ENCODE results near the gene THOC7. TPM values are rescaled to one million over a fixed set of nuclear protein-coding genes. Genes with fewer than 3 reads are reported as not detected.

The THOC7 gene
- total and polyA plus RNA-seq, 5 donors from 2014 or later = 37.3 to 96.7 (median 75.6) TPM

DNA sequence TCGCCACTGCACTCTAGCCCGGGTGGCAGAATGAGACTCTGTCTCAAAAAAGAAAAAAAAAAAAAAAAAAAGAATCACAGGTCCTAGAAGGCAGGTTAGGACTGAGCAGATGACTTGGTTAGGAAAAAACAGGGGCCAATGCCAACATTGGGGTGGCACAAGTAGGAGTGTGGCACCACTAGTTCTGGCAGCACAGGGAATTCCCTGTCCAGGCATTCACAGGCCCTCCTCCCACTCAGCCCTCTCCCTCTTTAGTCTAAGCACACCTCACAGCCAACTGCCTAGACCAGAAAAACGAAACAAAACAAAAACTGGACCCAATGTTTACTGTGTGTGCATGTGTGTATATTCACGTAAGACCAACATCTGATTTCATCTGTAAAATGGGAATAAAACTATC, 10.5 kb downstream of the THOC7 start:
- no peak for DNase-seq

GRCh38 chr3:63851287-63851686, 12.3 kb downstream of the THOC7 start:
- no peaks in the 10 kb centered on the region for H3K27me3 ChIP-seq (ENCODE audit: control insufficient read depth, insufficient read depth, low read length)
- no peak overlapping the region for H3K4me3 ChIP-seq (ENCODE audit: low read depth, low read length)
- H3K27ac ChIP-seq (ENCODE audit: insufficient read depth, low read length, poor library complexity, severe bottlenecking) = no peak overlapping the region
- no peaks in the 10 kb centered on the region for H3K4me1 ChIP-seq (ENCODE audit: control insufficient read depth, insufficient read depth, low read length, poor library complexity, severe bottlenecking)
- Mint-ChIP-seq H3K27ac (no peak overlapping the region), H3K4me1 (peaks cover 15 to 40% (median 25%) of the 10 kb centered on the region in 4 donors), H3K9me3 (no peaks in the 10 kb centered on the region), H3K36me3 (peaks cover 16% of the 10 kb centered on the region), H3K27me3 (no peaks in the 10 kb centered on the region), H3K4me3 (no peak overlapping the region)
- no peak for DNase-seq
- H3K9me3 ChIP-seq (ENCODE audit: control insufficient read depth in 2 of 2, low read length in 2 of 2) = no peaks in the 10 kb centered on the region
- H3K36me3 ChIP-seq (ENCODE audit: control insufficient read depth, insufficient read depth, low read length) = no peaks in the 10 kb centered on the region
- no peak for ATAC-seq (ENCODE audit: low read depth in 2 of 2)

More for the DNA sequence above, 10.5 kb downstream of the THOC7 start:
- H3K4me1 Mint-ChIP-seq = peaks cover 22 to 51% (median 31%) of the 10 kb centered on the region in 4 donors
- no peaks in the 10 kb centered on the region for H3K9me3 Mint-ChIP-seq
- H3K27me3 Mint-ChIP-seq = no peaks in the 10 kb centered on the region
- no peak overlapping the region for H3K4me3 Mint-ChIP-seq
- Histone ChIP-seq H3K9me3 (ENCODE audit: control insufficient read depth in 2 of 2, low read length in 2 of 2) (no peaks in the 10 kb centered on the region), H3K4me3 (ENCODE audit: low read depth, low read length) (no peak overlapping the region), H3K4me1 (ENCODE audit: control insufficient read depth, insufficient read depth, low read length, poor library complexity, severe bottlenecking) (no peaks in the 10 kb centered on the region), H3K27ac (ENCODE audit: insufficient read depth, low read length, poor library complexity, severe bottlenecking) (no peak overlapping the region), H3K36me3 (ENCODE audit: control insufficient read depth, insufficient read depth, low read length) (no peaks in the 10 kb centered on the region), H3K27me3 (ENCODE audit: control insufficient read depth, insufficient read depth, low read length) (no peaks in the 10 kb centered on the region)
- no peak for ATAC-seq (ENCODE audit: low read depth in 2 of 2)
- no peak overlapping the region for H3K27ac Mint-ChIP-seq
- peaks cover 16% of the 10 kb centered on the region for H3K36me3 Mint-ChIP-seq

DNA sequence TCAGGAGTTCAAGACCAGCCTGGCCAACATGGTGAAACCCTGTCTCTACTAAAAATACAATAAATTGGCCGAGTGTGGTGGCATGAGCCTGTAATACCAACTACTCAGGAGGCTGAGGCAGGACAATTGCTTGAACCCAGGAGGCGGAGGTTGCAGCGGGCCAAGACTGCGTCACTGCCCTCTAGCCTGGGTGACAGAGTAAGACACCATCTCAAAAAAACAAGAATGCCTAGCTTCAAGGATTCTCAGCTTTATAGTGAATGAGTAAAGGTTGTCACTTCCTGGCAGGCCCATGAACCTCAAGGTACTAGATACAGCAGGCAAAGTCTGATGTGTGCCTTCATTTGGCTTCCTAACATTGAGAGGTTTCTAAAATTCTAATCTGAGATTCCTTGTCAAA, 14.4 kb downstream of the THOC7 start:
- Mint-ChIP-seq H3K4me1 (peaks cover 15 to 31% (median 19%) of the 10 kb centered on the region in 4 donors), H3K9me3 (no peaks in the 10 kb centered on the region), H3K4me3 (no peak overlapping the region), H3K27me3 (no peaks in the 10 kb centered on the region), H3K36me3 (peaks cover 16% of the 10 kb centered on the region), H3K27ac (no peak overlapping the region)
- Histone ChIP-seq H3K27me3 (ENCODE audit: control insufficient read depth, insufficient read depth, low read length) (no peaks in the 10 kb centered on the region), H3K36me3 (ENCODE audit: control insufficient read depth, insufficient read depth, low read length) (no peaks in the 10 kb centered on the region), H3K4me1 (ENCODE audit: control insufficient read depth, insufficient read depth, low read length, poor library complexity, severe bottlenecking) (no peaks in the 10 kb centered on the region), H3K9me3 (ENCODE audit: control insufficient read depth in 2 of 2, low read length in 2 of 2) (no peaks in the 10 kb centered on the region), H3K4me3 (ENCODE audit: low read depth, low read length) (no peak overlapping the region), H3K27ac (ENCODE audit: insufficient read depth, low read length, poor library complexity, severe bottlenecking) (no peak overlapping the region)
- ATAC-seq (ENCODE audit: low read depth in 2 of 2) = no peak
- DNase-seq = no peak

GRCh38 chr3:63847718-63848450, 15.7 kb downstream of the THOC7 start:
- H3K4me1 ChIP-seq (ENCODE audit: control insufficient read depth, insufficient read depth, low read length, poor library complexity, severe bottlenecking) = no peaks in the 10 kb centered on the region
- peaks cover 15 to 37% (median 21%) of the 10 kb centered on the region in 4 donors for H3K4me1 Mint-ChIP-seq
- no peak overlapping the region for H3K4me3 Mint-ChIP-seq
- H3K27ac ChIP-seq (ENCODE audit: insufficient read depth, low read length, poor library complexity, severe bottlenecking) = no peak overlapping the region
- no peak overlapping the region for H3K27ac Mint-ChIP-seq
- no peaks in the 10 kb centered on the region for H3K27me3 Mint-ChIP-seq
- H3K36me3 Mint-ChIP-seq = peaks cover 19% of the 10 kb centered on the region
- H3K9me3 ChIP-seq (ENCODE audit: control insufficient read depth in 2 of 2, low read length in 2 of 2) = no peaks in the 10 kb centered on the region
- H3K27me3 ChIP-seq (ENCODE audit: control insufficient read depth, insufficient read depth, low read length) = no peaks in the 10 kb centered on the region
- no peaks in the 10 kb centered on the region for H3K36me3 ChIP-seq (ENCODE audit: control insufficient read depth, insufficient read depth, low read length)
- H3K9me3 Mint-ChIP-seq = peaks cover 0 to 3% (median 0%) of the 10 kb centered on the region in 7 donors
- ATAC-seq (ENCODE audit: low read depth in 2 of 2) (no peak), DNase-seq (no peak)
- H3K4me3 ChIP-seq (ENCODE audit: low read depth, low read length) = no peak overlapping the region

DNA sequence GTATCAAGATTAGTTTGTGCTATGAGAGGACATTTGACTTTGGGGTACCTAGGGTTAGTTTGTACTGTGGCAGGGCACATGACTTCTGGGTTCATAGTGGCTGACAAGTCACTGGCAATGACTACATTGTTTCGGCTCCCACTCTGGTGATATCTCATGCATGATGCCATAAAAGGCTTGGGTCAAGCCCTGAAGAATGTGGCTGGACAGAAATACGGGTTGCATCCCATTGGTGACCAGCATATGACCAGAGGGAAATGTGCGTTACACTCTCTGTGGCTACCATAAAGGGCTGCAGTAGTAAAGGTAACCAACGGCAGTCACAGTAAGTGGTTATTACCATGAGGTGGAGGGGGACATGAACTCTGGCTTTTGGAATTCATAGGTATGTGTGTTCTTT, 18.4 kb downstream of the THOC7 start:
- H3K27me3 Mint-ChIP-seq = no peaks in the 10 kb centered on the region
- peaks cover 0 to 4% (median 3%) of the 10 kb centered on the region in 7 donors for H3K9me3 Mint-ChIP-seq
- H3K36me3 Mint-ChIP-seq = peaks cover 12% of the 10 kb centered on the region
- ATAC-seq (ENCODE audit: low read depth in 2 of 2) = no peak
- H3K27ac Mint-ChIP-seq = no peak overlapping the region
- Histone ChIP-seq H3K27me3 (ENCODE audit: control insufficient read depth, insufficient read depth, low read length) (no peaks in the 10 kb centered on the region), H3K4me3 (ENCODE audit: low read depth, low read length) (no peak overlapping the region), H3K36me3 (ENCODE audit: control insufficient read depth, insufficient read depth, low read length) (no peaks in the 10 kb centered on the region), H3K4me1 (ENCODE audit: control insufficient read depth, insufficient read depth, low read length, poor library complexity, severe bottlenecking) (no peaks in the 10 kb centered on the region), H3K27ac (ENCODE audit: insufficient read depth, low read length, poor library complexity, severe bottlenecking) (no peak overlapping the region), H3K9me3 (ENCODE audit: control insufficient read depth in 2 of 2, low read length in 2 of 2) (no peaks in the 10 kb centered on the region)
- DNase-seq = no peak
- H3K4me3 Mint-ChIP-seq = no peak overlapping the region
- H3K4me1 Mint-ChIP-seq = peaks cover 13 to 17% (median 14%) of the 10 kb centered on the region in 4 donors

DNA sequence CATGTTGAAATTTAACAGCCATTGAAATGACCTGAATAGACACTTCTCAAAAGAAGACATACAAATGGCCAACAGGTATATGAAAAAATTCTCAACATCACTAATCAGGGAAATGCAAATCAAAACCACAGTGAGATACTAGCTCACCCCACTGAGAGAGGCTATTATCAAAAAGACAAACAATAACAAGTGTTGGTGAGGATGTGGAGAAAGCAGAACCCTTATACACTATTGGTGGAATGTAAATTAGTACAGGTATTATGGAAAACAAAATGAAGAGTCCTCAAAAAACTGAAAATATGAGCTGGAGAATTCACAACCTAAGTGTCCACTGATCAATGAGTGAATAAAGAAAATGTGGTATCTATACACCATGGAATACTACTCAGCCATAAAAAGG, 21.5 kb downstream of the THOC7 start:
- Mint-ChIP-seq H3K27ac (no peak overlapping the region), H3K4me1 (peaks cover 3 to 13% (median 10%) of the 10 kb centered on the region in 4 donors), H3K9me3 (peaks cover 0 to 4% (median 3%) of the 10 kb centered on the region in 7 donors), H3K36me3 (peaks cover 12% of the 10 kb centered on the region), H3K4me3 (no peak overlapping the region), H3K27me3 (no peaks in the 10 kb centered on the region)
- Histone ChIP-seq H3K4me1 (ENCODE audit: control insufficient read depth, insufficient read depth, low read length, poor library complexity, severe bottlenecking) (no peaks in the 10 kb centered on the region), H3K27me3 (ENCODE audit: control insufficient read depth, insufficient read depth, low read length) (no peaks in the 10 kb centered on the region), H3K36me3 (ENCODE audit: control insufficient read depth, insufficient read depth, low read length) (no peaks in the 10 kb centered on the region), H3K27ac (ENCODE audit: insufficient read depth, low read length, poor library complexity, severe bottlenecking) (no peak overlapping the region), H3K9me3 (ENCODE audit: control insufficient read depth in 2 of 2, low read length in 2 of 2) (no peaks in the 10 kb centered on the region), H3K4me3 (ENCODE audit: low read depth, low read length) (no peak overlapping the region)
- ATAC-seq (ENCODE audit: low read depth in 2 of 2) (no peak), DNase-seq (no peak)

DNA sequence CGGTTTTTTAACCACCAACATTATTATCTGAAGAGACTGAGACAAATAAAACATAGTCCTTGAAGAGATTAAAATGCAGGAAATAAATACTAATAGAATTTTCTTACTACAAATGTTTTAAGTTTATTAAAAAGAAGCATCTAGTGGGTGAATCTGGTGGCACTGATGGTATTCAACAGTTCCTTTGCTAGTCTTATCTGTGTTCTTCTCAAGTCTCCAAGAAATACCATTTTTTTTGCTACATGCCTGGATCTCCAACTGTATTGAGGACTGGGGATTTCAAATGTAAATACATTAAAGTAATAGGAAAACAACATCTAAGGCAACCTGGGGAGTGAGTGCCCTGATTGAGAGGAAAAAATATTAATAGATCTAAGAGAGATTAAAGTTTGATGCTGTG, 21.9 kb downstream of the THOC7 start:
- H3K27ac ChIP-seq (ENCODE audit: insufficient read depth, low read length, poor library complexity, severe bottlenecking) = no peak overlapping the region
- no peaks in the 10 kb centered on the region for H3K27me3 ChIP-seq (ENCODE audit: control insufficient read depth, insufficient read depth, low read length)
- no peaks in the 10 kb centered on the region for H3K27me3 Mint-ChIP-seq
- peaks cover 3 to 13% (median 10%) of the 10 kb centered on the region in 4 donors for H3K4me1 Mint-ChIP-seq
- H3K4me3 ChIP-seq (ENCODE audit: low read depth, low read length) = no peak overlapping the region
- peak overlapping the region in 1 of 3 donors; percentile 4 for H3K27ac Mint-ChIP-seq
- H3K9me3 Mint-ChIP-seq = peaks cover 0 to 4% (median 3%) of the 10 kb centered on the region in 7 donors
- H3K36me3 ChIP-seq (ENCODE audit: control insufficient read depth, insufficient read depth, low read length) = peaks cover under 1% of the 10 kb centered on the region
- H3K36me3 Mint-ChIP-seq = peaks cover 12% of the 10 kb centered on the region
- no peaks in the 10 kb centered on the region for H3K4me1 ChIP-seq (ENCODE audit: control insufficient read depth, insufficient read depth, low read length, poor library complexity, severe bottlenecking)
- no peaks in the 10 kb centered on the region for H3K9me3 ChIP-seq (ENCODE audit: control insufficient read depth in 2 of 2, low read length in 2 of 2)
- DNase-seq = no peak
- H3K4me3 Mint-ChIP-seq = no peak overlapping the region
- no peak for ATAC-seq (ENCODE audit: low read depth in 2 of 2)

GRCh38 chr3:63832395-63832794, 31.2 kb downstream of the THOC7 start:
- H3K36me3 ChIP-seq (ENCODE audit: control insufficient read depth, insufficient read depth, low read length) = peaks cover 38% of the 10 kb centered on the region
- Mint-ChIP-seq H3K36me3 (peaks cover 34% of the 10 kb centered on the region), H3K4me1 (no peaks in the 10 kb centered on the region), H3K9me3 (no peaks in the 10 kb centered on the region), H3K27ac (no peak overlapping the region), H3K27me3 (no peaks in the 10 kb centered on the region), H3K4me3 (no peak overlapping the region)
- H3K4me1 ChIP-seq (ENCODE audit: control insufficient read depth, insufficient read depth, low read length, poor library complexity, severe bottlenecking) = no peaks in the 10 kb centered on the region
- H3K27ac ChIP-seq (ENCODE audit: insufficient read depth, low read length, poor library complexity, severe bottlenecking) = no peak overlapping the region
- no peaks in the 10 kb centered on the region for H3K9me3 ChIP-seq (ENCODE audit: control insufficient read depth in 2 of 2, low read length in 2 of 2)
- no peak overlapping the region for H3K4me3 ChIP-seq (ENCODE audit: low read depth, low read length)
- DNase-seq (no peak), ATAC-seq (ENCODE audit: low read depth in 2 of 2) (no peak)
- no peaks in the 10 kb centered on the region for H3K27me3 ChIP-seq (ENCODE audit: control insufficient read depth, insufficient read depth, low read length)

Measured in CD4-positive, CD25-positive, alpha-beta regulatory T cell (primary cell).